Naive B cell (primary cell): ENCODE measurements around the gene MIA2. TPM values are rescaled to one million over a fixed set of nuclear protein-coding genes. Genes with fewer than 3 reads are reported as not detected.
"Not testable (repeated sequence)": the region's sequence is repeated elsewhere in the genome, so short reads cannot be mapped to it uniquely, and the experiment has no call there.

Experiments
- ATAC-seq, 2 donors: fragments of 150-1000 bp; cut with Tn5 transposase; 2 replicates each; pipeline ENCODE4 v1.10.0; 2021; ENCODE audit warnings: low read depth in 2 of 2, mild to moderate bottlenecking in 2 of 2, moderate library complexity in 2 of 2
- DNase-seq: peaks from one replicate; pipeline ENCODE4 v3.0.0; 2022
- H3K27ac Mint-ChIP-seq, 6 donors: one replicate each; pipeline ENCODE4 v1.8.0; 2020 to 2022; ENCODE audit warnings: mild to moderate bottlenecking in 6 of 6, mixed read lengths in 6 of 6, moderate library complexity in 5 of 6, inconsistent platforms in 2 of 6
- H3K27me3 Mint-ChIP-seq, 3 donors: one replicate each; pipeline ENCODE4 v1.8.0; 2021 to 2022; ENCODE audit warnings: mixed read lengths in 3 of 3, mild to moderate bottlenecking in 1 of 3
- H3K36me3 Mint-ChIP-seq, 2 donors: one replicate each; pipeline ENCODE4 v1.8.0; 2020 to 2022; ENCODE audit warnings: mixed read lengths in 2 of 2, inconsistent platforms in 1 of 2, mild to moderate bottlenecking in 1 of 2
- H3K4me1 Mint-ChIP-seq, 3 donors: one replicate each; pipeline ENCODE4 v1.8.0; 2020 to 2022; ENCODE audit warnings: mixed read lengths in 3 of 3, inconsistent platforms in 1 of 3, mild to moderate bottlenecking in 1 of 3, moderate library complexity in 1 of 3
- H3K4me3 Mint-ChIP-seq, 8 donors: one replicate each; pipeline ENCODE4 v1.8.0; 2020 to 2022; ENCODE audit warnings: mild to moderate bottlenecking in 8 of 8, mixed read lengths in 8 of 8, moderate library complexity in 8 of 8, inconsistent platforms in 2 of 8
- H3K9me3 Mint-ChIP-seq, 7 donors: one replicate each; pipeline ENCODE4 v1.8.0; 2020 to 2022; ENCODE audit warnings: mixed read lengths in 7 of 7, mild to moderate bottlenecking in 5 of 7, inconsistent platforms in 2 of 7, moderate library complexity in 1 of 7
- polyA plus RNA-seq, 6 donors: library from polyadenylated mRNA; unstranded; fragments of 300-500 nt; fragmentation: Illumina TruSeq; gene quantifications; one replicate each; pipeline ENCODE4 v1.2.3, GENCODE V29; 2021; ENCODE audit warnings: low read depth in 6 of 6

MIA2 gene
- polyA plus RNA-seq, 6 donors from 2014 or later, result 16.2 to 27.3 (median 23.7) TPM

DNA sequence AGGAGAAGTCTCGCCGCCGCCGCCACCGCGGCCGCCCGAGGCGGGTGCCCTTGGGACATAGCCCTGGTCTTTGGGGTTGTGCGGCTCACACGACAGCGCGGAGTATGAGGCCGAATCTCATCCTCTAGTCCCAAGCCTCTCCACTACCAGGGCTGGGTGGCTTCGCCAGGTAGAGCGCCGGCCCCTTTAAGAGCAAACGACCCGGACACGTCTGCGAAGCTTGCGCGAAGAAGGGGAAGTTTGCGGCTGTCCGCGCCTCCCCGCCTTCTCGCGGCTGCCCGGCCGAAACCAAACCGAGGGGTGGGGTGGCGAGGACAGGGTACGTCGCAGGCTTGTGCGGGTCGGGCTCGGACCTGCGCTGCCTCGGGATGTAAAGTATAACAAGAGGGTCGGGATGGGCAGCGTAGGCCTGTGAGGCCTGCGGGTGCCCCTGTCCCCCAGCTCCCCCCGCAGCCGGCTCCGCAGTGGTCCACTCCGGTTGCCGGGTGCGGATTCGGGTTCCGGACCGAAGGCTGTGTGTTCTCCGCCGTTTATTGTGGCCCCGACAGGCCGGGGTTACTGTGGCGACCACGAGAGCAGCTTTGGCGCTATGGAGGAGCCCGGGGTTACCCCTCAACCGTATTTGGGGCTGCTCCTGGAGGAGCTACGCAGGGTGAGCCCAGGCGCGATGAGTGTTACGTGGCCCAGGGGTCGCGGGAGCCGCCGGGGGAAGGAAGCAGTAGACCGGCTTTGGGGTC, 33.3 kb downstream of the MIA2 start:
- Mint-ChIP-seq H3K27ac (peak overlapping the region; percentile 99 to 100 (median 99)), H3K4me3 (peak overlapping the region; percentile 96 to 98 (median 97)), H3K36me3 (no peaks in the 10 kb centered on the region), H3K27me3 (no peaks in the 10 kb centered on the region), H3K9me3 (peaks cover 0 to 4% (median 0%) of the 10 kb centered on the region in 7 donors), H3K4me1 (peaks cover 29 to 59% (median 56%) of the 10 kb centered on the region in 3 donors)
- DNase-seq (peak; percentile 89), ATAC-seq (peak; percentile 82)

DNA sequence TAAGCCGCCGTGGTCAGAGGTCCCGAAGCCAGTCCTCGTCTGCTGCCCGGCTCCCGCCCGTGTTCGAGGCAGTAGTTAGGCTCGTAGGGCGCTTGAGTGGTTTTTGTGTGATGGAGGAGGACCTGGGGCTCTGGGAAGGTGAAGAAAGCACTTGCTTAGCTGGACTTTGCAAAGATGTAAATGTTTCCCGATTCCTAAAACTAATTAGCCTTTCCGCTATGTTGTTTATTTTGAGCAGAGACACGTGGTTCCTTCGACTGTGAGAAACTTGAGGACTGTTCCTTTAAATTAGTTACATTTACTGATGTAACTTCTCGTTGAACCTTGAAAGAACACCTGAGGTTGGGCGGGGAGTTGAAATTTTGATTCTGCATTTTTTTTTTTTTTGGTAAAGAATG, 33.9 kb downstream of the MIA2 start:
- Mint-ChIP-seq H3K36me3 (no peaks in the 10 kb centered on the region), H3K27me3 (no peaks in the 10 kb centered on the region), H3K4me3 (peak overlapping the region; percentile 96 to 98 (median 97)), H3K9me3 (peaks cover 0 to 4% (median 0%) of the 10 kb centered on the region in 7 donors), H3K4me1 (peaks cover 29 to 61% (median 59%) of the 10 kb centered on the region in 3 donors), H3K27ac (peak overlapping the region; percentile 99 to 100 (median 99))
- peak; percentile 22 to 26 for ATAC-seq
- peak; percentile 46 for DNase-seq

DNA sequence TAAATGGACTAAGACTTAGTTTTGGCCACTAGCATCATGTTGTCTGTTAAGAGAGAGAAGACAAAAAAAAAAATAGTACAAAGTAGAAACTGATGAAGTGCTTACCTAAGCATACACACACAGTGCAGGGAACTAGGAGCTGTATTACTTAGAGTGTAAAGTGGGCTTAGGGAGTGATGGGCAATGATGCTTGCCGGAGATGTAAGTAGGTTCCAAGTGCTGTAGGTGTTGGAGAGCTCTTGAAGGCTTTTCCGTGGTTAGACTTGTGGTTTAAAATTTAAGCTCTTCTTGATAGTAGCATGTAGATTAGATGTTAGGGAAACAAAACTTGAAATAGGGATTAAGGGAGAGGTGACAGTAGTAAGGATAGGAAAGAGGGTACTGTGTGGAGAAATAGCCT, 34.7 kb downstream of the MIA2 start:
- DNase-seq (no peak), ATAC-seq (no peak)
- peak overlapping the region; percentile 58 to 100 (median 99) for H3K27ac Mint-ChIP-seq
- no peaks in the 10 kb centered on the region for H3K27me3 Mint-ChIP-seq
- H3K36me3 Mint-ChIP-seq, result no peaks in the 10 kb centered on the region
- peak overlapping the region; percentile 96 to 98 (median 97) for H3K4me3 Mint-ChIP-seq
- peaks cover 34 to 69% (median 66%) of the 10 kb centered on the region in 3 donors for H3K4me1 Mint-ChIP-seq
- H3K9me3 Mint-ChIP-seq, result peaks cover 0 to under 1% (median 0%) of the 10 kb centered on the region in 7 donors

DNA sequence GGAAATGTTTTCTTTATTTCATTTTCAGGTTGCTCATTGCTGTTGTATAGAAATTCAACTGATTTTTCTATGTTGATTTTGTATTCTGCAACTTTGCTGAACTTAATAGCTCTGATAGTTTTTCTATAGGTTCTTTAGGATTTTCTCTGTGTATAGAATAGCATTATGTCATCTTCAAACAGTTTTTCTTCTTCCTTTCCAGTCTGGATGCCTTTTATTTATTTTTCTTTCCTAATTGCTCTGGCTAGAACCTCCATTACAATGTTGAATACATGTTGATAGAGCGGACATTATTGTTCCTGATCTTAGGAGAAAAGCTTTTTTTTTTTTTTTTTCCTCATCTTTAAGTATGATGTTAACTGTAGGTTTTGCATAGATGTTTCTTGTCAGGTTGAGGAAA, 39.2 kb downstream of the MIA2 start:
- Mint-ChIP-seq H3K4me1 (peaks cover 43 to 77% (median 71%) of the 10 kb centered on the region in 3 donors), H3K4me3 (peak overlapping the region in 1 of 8 donors; percentile 43), H3K27ac (peak overlapping the region in 3 of 6 donors; percentile 23 to 68 (median 30)), H3K36me3 (no peaks in the 10 kb centered on the region), H3K9me3 (no peaks in the 10 kb centered on the region), H3K27me3 (no peaks in the 10 kb centered on the region)
- DNase-seq (no peak), ATAC-seq (no peak)

DNA sequence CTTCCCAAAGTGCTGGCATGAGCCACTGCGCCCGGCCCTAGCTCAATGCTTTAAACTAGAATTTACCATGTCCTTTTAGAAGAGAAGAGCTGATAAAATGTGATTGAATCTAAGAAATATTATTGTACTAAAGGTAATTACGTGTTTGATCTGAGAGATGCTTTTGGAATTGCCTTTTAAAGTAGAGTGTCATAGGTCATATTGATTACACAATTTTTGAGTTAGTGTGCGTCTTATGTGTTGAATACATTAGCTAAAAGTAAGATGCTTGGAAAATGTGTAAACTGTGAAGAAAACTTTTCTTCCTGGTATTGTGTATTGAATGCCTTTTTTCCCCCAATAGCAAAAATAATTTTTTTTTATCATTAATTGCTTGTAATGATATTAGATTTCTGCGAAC, 41.7 kb downstream of the MIA2 start:
- peaks cover 34 to 62% (median 54%) of the 10 kb centered on the region in 3 donors for H3K4me1 Mint-ChIP-seq
- H3K4me3 Mint-ChIP-seq, result no peak overlapping the region
- ATAC-seq, result no peak
- no peaks in the 10 kb centered on the region for H3K27me3 Mint-ChIP-seq
- DNase-seq, result no peak
- H3K36me3 Mint-ChIP-seq, result peaks cover 10 to 14% of the 10 kb centered on the region in 2 donors
- H3K9me3 Mint-ChIP-seq, result no peaks in the 10 kb centered on the region
- H3K27ac Mint-ChIP-seq, result peak overlapping the region in 3 of 6 donors; percentile 6 to 48 (median 39)

DNA sequence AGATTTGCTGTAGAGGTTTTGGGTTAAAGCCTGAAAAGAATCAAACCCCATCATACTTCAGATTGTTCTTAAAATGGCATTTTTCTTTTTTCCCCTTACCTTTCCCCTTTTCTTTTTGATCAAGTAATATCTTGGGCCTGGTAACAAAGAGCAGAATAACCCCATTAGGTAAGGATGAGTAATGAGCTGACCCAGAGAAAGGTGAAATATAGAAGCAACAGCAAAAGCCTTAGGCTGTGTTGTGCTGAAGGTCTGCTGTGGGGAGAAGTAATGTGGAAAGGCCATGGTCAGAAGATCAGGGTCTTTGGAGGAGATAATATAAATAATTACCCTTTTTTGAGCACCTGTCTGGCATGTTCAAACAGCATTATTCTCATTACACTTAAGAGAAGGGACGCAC, 42.3 kb downstream of the MIA2 start:
- no peak for DNase-seq

DNA sequence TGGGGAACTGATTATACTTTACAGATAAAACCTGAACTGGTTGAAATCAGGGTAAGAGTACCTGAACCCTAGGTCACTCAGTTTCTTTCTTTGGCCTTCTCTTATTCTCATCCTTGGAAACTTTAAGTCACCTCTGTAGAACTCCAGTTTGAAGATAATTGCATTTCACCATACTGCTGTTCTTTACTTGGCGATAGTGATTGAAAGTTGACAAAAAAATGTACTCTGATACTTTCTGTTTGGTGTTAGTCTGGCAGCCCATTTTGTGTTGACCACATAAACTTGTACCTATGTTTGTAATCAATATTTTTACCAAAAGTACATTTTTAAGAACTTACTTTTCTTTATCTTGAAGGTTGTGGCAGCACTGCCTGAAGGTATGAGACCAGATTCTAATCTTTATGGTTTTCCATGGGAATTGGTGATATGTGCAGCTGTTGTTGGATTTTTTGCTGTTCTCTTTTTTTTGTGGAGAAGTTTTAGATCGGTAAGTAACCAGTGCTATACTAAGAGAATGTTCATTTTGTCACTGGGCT, 42.9 kb downstream of the MIA2 start:
- DNase-seq (no peak), ATAC-seq (no peak)
- Mint-ChIP-seq H3K4me1 (peaks cover 29 to 49% (median 44%) of the 10 kb centered on the region in 3 donors), H3K4me3 (no peak overlapping the region), H3K36me3 (peaks cover 21 to 24% of the 10 kb centered on the region in 2 donors), H3K27me3 (no peaks in the 10 kb centered on the region), H3K27ac (peak overlapping the region in 4 of 6 donors; percentile 36 to 76 (median 53)), H3K9me3 (no peaks in the 10 kb centered on the region)

More for the DNA sequence above, 42.3 kb downstream of the MIA2 start:
- H3K9me3 Mint-ChIP-seq, result no peaks in the 10 kb centered on the region
- peaks cover 31 to 55% (median 48%) of the 10 kb centered on the region in 3 donors for H3K4me1 Mint-ChIP-seq
- no peak overlapping the region for H3K4me3 Mint-ChIP-seq
- ATAC-seq, result no peak
- no peaks in the 10 kb centered on the region for H3K27me3 Mint-ChIP-seq
- peak overlapping the region in 3 of 6 donors; percentile 32 to 50 (median 48) for H3K27ac Mint-ChIP-seq
- peaks cover 14 to 19% of the 10 kb centered on the region in 2 donors for H3K36me3 Mint-ChIP-seq

DNA sequence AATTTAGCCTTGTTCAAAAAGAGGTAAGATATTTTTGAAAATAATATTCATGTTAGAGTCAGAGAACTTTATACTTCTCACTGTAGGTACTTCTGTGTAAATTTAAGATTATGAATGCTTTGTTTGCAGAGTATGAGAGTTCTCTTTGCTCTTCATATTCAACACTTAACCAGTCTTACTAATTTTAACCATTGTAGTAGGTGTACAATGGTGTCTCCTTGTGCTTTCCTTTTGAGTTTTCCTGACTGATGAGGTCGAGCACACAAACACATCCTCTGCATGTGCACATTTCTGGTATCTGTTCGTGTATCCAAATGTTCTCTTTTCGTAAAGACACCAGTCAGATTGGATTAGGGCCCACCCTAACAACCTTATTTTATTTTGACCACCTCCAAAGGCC, 45.8 kb downstream of the MIA2 start:
- Mint-ChIP-seq H3K36me3 (peaks cover 21 to 35% of the 10 kb centered on the region in 2 donors), H3K9me3 (peaks cover 0 to 2% (median 0%) of the 10 kb centered on the region in 7 donors), H3K27ac (peak overlapping the region in 2 of 6 donors; percentile 28 to 40), H3K4me3 (no peak overlapping the region), H3K27me3 (no peaks in the 10 kb centered on the region), H3K4me1 (peaks cover 19 to 28% (median 27%) of the 10 kb centered on the region in 3 donors)
- DNase-seq (no peak), ATAC-seq (no peak)

DNA sequence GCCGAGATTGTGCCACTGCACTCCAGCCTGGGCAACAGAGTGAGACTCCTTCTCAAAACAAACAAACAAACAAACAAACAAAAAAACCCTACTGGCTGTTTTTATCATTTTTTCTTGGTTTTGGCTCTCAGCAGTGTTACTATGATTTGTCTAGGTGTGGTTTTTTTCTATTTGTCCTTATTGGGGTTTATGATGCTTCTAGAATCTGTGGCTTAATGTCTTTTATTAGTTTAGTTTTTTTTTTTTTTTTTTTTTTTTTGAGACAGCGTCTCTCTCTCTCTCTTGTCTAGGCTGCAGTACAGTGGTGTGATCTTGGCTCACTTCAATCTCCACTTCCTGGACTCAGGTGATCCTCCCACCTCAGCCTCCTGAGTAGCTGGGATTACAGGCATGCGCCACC, 47.0 kb downstream of the MIA2 start:
- H3K27ac Mint-ChIP-seq, result peak overlapping the region in 2 of 6 donors; percentile 44 to 77
- H3K36me3 Mint-ChIP-seq, result peaks cover 21 to 35% of the 10 kb centered on the region in 2 donors
- H3K4me1 Mint-ChIP-seq, result peaks cover 14 to 21% (median 21%) of the 10 kb centered on the region in 3 donors
- H3K9me3 Mint-ChIP-seq, ATAC-seq, H3K27me3 Mint-ChIP-seq, H3K4me3 Mint-ChIP-seq, DNase-seq: not testable (repeated sequence)

DNA sequence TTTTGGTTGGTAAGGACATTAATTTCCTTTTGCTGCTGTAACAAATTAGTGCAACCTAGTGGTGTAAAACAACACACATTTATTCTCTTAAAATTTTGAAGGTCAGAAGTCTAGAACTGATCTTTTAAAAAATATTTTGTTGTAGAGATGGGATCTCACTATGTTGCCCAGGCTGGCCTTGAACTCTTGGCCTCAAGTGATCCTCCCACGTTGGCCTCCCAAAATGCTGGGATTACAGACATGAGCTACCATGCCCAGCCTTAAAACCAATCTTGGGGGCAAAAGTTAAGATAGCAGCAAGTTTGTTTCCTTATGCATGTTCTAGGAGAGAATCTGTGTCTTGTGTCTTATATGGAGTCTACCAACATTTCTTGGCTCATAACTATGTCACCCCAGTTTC, 55.8 kb downstream of the MIA2 start:
- H3K36me3 Mint-ChIP-seq, result peaks cover 0 to 11% of the 10 kb centered on the region in 2 donors
- H3K27ac Mint-ChIP-seq, result no peak overlapping the region
- H3K27me3 Mint-ChIP-seq, result no peaks in the 10 kb centered on the region
- H3K4me3 Mint-ChIP-seq, result no peak overlapping the region
- H3K4me1 Mint-ChIP-seq, result peaks cover 0 to 7% (median 4%) of the 10 kb centered on the region in 3 donors
- H3K9me3 Mint-ChIP-seq, result peaks cover 0 to 9% (median 0%) of the 10 kb centered on the region in 7 donors
- DNase-seq (no peak), ATAC-seq (no peak)

DNA sequence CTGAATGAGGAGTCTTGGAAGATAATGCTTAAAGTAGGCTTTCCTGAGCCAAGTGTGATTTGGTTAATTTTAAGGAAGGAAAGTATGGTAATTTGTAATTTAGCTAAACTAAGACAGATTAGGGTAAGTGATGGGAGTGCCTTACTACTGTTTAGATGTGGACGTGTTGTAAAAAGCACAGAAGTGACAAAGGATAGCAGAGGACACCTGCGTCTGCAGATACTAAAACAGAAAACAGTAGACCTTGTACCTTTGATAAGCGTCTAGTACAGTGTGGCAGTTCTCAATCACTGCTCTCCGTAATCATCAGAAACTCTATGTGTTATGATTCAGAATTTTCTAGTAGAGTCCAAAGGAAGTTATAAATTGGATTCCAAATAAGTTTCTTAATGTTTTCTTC, 58.0 kb downstream of the MIA2 start:
- H3K36me3 Mint-ChIP-seq, result peaks cover 0 to 19% of the 10 kb centered on the region in 2 donors
- no peak for ATAC-seq
- H3K4me3 Mint-ChIP-seq, result no peak overlapping the region
- H3K27ac Mint-ChIP-seq, result peak overlapping the region in 1 of 6 donors; percentile 24
- no peak for DNase-seq
- peaks cover 0 to 7% (median 4%) of the 10 kb centered on the region in 3 donors for H3K4me1 Mint-ChIP-seq
- H3K9me3 Mint-ChIP-seq, result no peaks in the 10 kb centered on the region
- H3K27me3 Mint-ChIP-seq, result no peaks in the 10 kb centered on the region

DNA sequence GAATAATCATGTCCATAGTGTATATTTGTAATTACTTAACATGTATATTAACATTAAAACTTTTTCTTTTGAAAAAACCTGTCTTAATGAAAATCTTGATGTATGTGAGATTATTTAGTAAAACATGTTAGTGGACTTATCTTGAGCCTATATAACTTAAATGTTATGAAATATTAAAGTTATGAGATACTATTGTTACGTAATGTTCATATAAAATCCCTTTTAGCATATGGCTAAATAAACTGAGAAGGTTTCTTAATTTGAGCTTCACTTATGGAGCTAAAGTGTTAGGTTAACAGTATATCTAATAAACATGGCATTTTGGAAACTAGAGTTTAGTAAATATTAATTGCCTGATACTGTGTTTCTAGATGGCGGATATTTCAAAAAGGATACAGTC, 59.9 kb downstream of the MIA2 start:
- Mint-ChIP-seq H3K4me3 (no peak overlapping the region), H3K36me3 (peaks cover 8 to 19% of the 10 kb centered on the region in 2 donors), H3K27ac (no peak overlapping the region), H3K9me3 (no peaks in the 10 kb centered on the region), H3K4me1 (peaks cover 0 to 7% (median 4%) of the 10 kb centered on the region in 3 donors), H3K27me3 (no peaks in the 10 kb centered on the region)
- ATAC-seq, result no peak
- no peak for DNase-seq

DNA sequence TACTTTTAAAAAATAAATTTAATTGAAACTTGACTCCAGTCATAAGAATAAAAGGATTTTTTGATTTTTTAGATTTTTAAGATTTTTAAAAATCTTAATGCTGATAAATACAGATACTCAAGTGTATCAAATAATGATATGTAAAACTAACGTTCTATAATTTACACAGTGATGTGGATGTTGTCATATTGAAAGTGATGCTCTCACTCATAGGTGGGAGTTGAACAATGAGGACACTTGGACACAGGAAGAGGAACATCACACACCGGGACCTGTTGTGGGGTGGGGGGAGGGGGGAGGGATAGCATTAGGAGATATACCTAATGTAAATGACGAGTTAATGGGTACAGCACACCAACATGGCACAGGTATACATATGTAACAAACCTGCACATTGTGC, 66.7 kb downstream of the MIA2 start:
- peaks cover 20 to 28% of the 10 kb centered on the region in 2 donors for H3K36me3 Mint-ChIP-seq
- DNase-seq, H3K9me3 Mint-ChIP-seq, H3K27me3 Mint-ChIP-seq, H3K27ac Mint-ChIP-seq, H3K4me1 Mint-ChIP-seq, H3K4me3 Mint-ChIP-seq, ATAC-seq: not testable (repeated sequence)
